ENCODE results near the gene SLC35F4. TPM values are rescaled to one million over a fixed set of nuclear protein-coding genes. Genes with fewer than 3 reads are reported as not detected.

Gene SLC35F4
- total and polyA plus RNA-seq, 10 of the 15 experiments (the other 5 are each of a cell fraction or from before 2014, with no cell fraction given), result 0.06 to 0.30 TPM; not detected in 8

DNA sequence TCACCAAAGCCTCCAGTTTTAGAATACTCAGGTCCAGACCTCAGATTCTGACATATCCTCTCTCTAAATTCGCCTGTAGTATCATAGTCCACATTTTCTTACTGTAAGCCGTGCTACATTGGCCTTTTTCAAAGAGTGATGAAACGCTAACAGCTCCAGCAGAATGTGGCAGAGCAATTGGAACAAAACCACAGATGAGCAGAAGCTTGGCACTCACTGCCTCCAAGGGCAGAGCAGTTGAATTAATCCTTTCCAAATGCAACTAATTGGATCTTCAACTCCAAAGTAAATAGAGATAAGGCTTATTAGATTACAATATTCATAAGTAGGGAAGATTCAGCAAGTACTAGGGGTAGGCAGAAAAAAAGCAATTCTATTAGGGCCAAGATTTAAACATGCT lies 128.3 kb downstream of the SLC35F4 start (continued):
- no peak for TF ChIP-seq PAX8 (IDR thresholded peaks at IDR 0.05)
- TF ChIP-seq ATF7 (IDR thresholded peaks at IDR 0.05; ENCODE audit: low read depth), result no peak
- no peak for TF ChIP-seq WRNIP1 (IDR thresholded peaks at IDR 0.05; ENCODE audit: borderline replicate concordance, low read depth, low read length)

DNA sequence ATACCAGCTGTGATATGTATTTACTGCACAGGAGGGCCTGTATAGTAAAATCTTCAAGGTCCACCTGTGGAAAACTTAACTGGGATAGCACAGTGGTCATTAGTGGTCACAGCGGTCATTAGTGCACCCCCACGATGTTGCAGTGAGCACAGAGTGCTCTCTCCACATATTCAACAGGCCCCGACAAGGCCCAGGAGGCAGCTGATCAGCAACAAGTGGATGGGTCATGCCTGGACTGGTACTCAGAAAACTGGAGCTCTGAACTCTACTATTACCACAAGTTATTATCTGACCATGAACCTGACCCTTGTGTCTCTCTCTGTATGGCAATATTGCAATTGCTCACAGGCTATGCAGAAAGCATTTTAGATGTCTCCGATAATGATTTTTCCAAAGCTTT lies 129.5 kb downstream of the SLC35F4 start:
- ChIA-PET CTCF (no interaction called here), SMC1A (ENCODE audit: uncharacterized antibody, unreplicated experiment) (interaction anchor here (1.8 kb wide), 1 partner anchor 24 kb away, joined by 5 read pairs; no protein-coding TSS in a partner anchor), RAD21 (ENCODE audit: unreplicated experiment) (interaction anchor here (0.9 kb wide), 1 partner anchor 24 kb away, joined by 3 read pairs; no protein-coding TSS in a partner anchor), POLR2A (no interaction called here)
- no peaks in the 10 kb centered on the region for H3K9me3 ChIP-seq (replicated peaks; ENCODE audit: control insufficient read depth, insufficient read depth, low read length)
- H3K27ac ChIP-seq (ENCODE audit: control insufficient read depth, insufficient read depth), result no peak overlapping the region
- H3K4me1 ChIP-seq (ENCODE audit: control insufficient read depth, insufficient read depth, low read length), result no peaks in the 10 kb centered on the region
- no peak for ATAC-seq
- H3K9ac ChIP-seq (ENCODE audit: control insufficient read depth, insufficient read depth, low read length), result no peak overlapping the region
- no TSS peak for BruUV-seq (replicated peaks)
- WGBS (ENCODE audit: insufficient coverage, insufficient replicate concordance, low lambda C conversion rate, missing lambda C conversion rate), result 19% methylated on average over 4 of the region's 4 CpGs
- no peak for FAIRE-seq
- no peak for TF ChIP-seq ATF3 (IDR thresholded peaks at IDR 0.05; ENCODE audit: borderline replicate concordance, extremely low read depth, low read depth, low read length)
- TF ChIP-seq WRNIP1 (IDR thresholded peaks at IDR 0.05; ENCODE audit: borderline replicate concordance, low read depth, low read length), result no peak
- TF ChIP-seq, protein P1, sequence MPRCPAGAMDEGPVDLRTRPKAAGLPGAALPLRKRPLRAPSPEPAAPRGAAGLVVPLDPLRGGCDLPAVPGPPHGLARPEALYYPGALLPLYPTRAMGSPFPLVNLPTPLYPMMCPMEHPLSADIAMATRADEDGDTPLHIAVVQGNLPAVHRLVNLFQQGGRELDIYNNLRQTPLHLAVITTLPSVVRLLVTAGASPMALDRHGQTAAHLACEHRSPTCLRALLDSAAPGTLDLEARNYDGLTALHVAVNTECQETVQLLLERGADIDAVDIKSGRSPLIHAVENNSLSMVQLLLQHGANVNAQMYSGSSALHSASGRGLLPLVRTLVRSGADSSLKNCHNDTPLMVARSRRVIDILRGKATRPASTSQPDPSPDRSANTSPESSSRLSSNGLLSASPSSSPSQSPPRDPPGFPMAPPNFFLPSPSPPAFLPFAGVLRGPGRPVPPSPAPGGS (IDR thresholded peaks at IDR 0.05; ENCODE audit: borderline replicate concordance, insufficient read depth, low read depth, low read length, poor library complexity, severe bottlenecking), result no peak
- TF ChIP-seq ZBTB4 (CRISPR knock-in tag; IDR thresholded peaks at IDR 0.05), result no peak
- TF ChIP-seq ATF7 (IDR thresholded peaks at IDR 0.05; ENCODE audit: low read depth), result no peak
- TF ChIP-seq SREBF1 (IDR thresholded peaks at IDR 0.05; ENCODE audit: low read length), result no peak
- TF ChIP-seq SIN3A (IDR thresholded peaks at IDR 0.05; ENCODE audit: low read depth, low read length), result no peak
- no peak for TF ChIP-seq CHD1 (IDR thresholded peaks at IDR 0.05; ENCODE audit: low read depth, low read length)
- TF ChIP-seq, protein P2, sequence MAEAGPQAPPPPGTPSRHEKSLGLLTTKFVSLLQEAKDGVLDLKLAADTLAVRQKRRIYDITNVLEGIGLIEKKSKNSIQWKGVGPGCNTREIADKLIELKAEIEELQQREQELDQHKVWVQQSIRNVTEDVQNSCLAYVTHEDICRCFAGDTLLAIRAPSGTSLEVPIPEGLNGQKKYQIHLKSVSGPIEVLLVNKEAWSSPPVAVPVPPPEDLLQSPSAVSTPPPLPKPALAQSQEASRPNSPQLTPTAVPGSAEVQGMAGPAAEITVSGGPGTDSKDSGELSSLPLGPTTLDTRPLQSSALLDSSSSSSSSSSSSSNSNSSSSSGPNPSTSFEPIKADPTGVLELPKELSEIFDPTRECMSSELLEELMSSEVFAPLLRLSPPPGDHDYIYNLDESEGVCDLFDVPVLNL (IDR thresholded peaks at IDR 0.05; ENCODE audit: low read depth, low read length), result no peak
- no peak for TF ChIP-seq USF1 (IDR thresholded peaks at IDR 0.05; ENCODE audit: borderline replicate concordance, extremely low read length, insufficient read depth, low read depth, low read length)
- no peaks in the 10 kb centered on the region; a peak in 1 of 4 replicates for H3K27me3 ChIP-seq (replicated peaks in 1 of 2; ENCODE audit: control insufficient read depth in 2 of 2, insufficient read depth in 2 of 2, low read length in 1 of 2)
- intact Hi-C loops (cut with micrococcal nuclease; ENCODE audit: unreplicated experiment) (no loop called here), in situ Hi-C loops (cut with MboI) (no loop called here)
- no peaks in the 10 kb centered on the region for H3K36me3 ChIP-seq (ENCODE audit: control insufficient read depth in 2 of 2, insufficient read depth in 2 of 2, low read length in 1 of 2)
- no peaks in the 10 kb centered on the region for H3K79me2 ChIP-seq (ENCODE audit: control insufficient read depth, insufficient read depth, low read length)
- no peak overlapping the region for H2AFZ ChIP-seq (ENCODE audit: control insufficient read depth, low read depth, low read length)
- DNase-seq (ENCODE audit: low read depth, low spot score), result no peak
- H3K4me3 ChIP-seq, result no peak overlapping the region
- no peak overlapping the region for H3K4me2 ChIP-seq (ENCODE audit: control insufficient read depth, insufficient read depth)
- H4K20me1 ChIP-seq (ENCODE audit: control insufficient read depth, insufficient read depth), result no peaks in the 10 kb centered on the region
